Fibroblast of lung (primary cell): ENCODE measurements around the gene MEGF10.

Experiments
- EZH2 ChIP-seq: IDR thresholded peaks from 2 replicates; pipeline ENCODE4 v1.5.1; 2012; ENCODE audit warnings: low read length, control low read depth, mild to moderate bottlenecking; ENCODE audit errors: missing control alignments
- TF ChIP-seq, protein P1 (sequence below), 2 donors: IDR thresholded peaks in 1 of 2; conservative IDR thresholded peaks in 1 of 2; 1 replicate in 1 of 2; 2 replicates in 1 of 2; pipeline ENCODE4 v1.5.1; 2011 to 2012; ENCODE audit warnings: low read length in 2 of 2, control low read depth in 1 of 2, inconsistent platforms in 1 of 2, low read depth in 1 of 2, mild to moderate bottlenecking in 1 of 2

DNA sequence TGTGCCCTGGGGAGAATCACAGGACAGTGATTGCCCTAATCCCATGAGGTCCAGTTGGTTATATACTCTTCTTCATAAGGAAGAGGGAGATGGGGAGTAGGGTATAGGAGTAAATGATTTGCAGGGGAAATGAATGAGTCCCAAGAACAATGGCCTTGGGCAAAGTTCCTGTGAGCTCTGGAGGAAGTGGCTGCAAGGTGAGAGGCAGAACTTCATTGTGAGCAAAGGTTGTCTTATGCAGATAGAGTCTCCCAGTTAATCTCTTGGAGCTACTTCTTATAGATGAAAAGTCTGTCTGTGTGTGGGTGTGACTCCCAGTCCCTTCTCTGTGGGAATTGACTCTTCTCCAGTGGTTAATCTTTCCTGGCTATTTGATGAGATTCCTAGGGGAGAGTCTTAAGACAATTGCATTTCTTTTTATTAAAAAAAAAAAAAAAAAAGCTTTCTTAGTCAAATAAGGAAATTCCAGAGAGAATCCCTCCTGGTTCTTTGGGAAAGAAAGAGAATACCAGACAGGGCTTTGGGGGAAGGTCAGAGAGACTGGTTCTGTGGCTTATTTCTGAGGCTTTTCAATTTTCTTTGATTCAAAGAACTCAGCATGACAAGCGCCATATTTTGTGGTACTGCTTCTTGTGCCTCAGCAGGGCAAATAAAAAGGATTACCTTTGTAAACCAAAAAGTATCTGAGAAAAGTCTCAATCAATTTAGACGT lies 33.6 kb upstream of the MEGF10 start:
- TF ChIP-seq, protein P1, sequence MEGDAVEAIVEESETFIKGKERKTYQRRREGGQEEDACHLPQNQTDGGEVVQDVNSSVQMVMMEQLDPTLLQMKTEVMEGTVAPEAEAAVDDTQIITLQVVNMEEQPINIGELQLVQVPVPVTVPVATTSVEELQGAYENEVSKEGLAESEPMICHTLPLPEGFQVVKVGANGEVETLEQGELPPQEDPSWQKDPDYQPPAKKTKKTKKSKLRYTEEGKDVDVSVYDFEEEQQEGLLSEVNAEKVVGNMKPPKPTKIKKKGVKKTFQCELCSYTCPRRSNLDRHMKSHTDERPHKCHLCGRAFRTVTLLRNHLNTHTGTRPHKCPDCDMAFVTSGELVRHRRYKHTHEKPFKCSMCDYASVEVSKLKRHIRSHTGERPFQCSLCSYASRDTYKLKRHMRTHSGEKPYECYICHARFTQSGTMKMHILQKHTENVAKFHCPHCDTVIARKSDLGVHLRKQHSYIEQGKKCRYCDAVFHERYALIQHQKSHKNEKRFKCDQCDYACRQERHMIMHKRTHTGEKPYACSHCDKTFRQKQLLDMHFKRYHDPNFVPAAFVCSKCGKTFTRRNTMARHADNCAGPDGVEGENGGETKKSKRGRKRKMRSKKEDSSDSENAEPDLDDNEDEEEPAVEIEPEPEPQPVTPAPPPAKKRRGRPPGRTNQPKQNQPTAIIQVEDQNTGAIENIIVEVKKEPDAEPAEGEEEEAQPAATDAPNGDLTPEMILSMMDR (conservative IDR thresholded peaks at IDR 0.05 in 1 of 2, IDR thresholded peaks at IDR 0.05 in 1 of 2; ENCODE audit: low read depth in 1 of 2, low read length in 2 of 2): no peak
- TF ChIP-seq EZH2: no peak
